HTERT RPE-1 (cell line): ENCODE measurements around the gene MAST4.
"Not testable (repeated sequence)": the region's sequence is repeated elsewhere in the genome, so short reads cannot be mapped to it uniquely, and the experiment has no call there.

Experiments used
- in situ Hi-C: fragments of 300-500 bp; cut with MboI; formaldehyde crosslinking; loops from 4 replicates; pipeline ENCODE4 v1.14.3; 2020; ENCODE audit warnings: low sequenced_read_pairs

Gene MAST4

DNA sequence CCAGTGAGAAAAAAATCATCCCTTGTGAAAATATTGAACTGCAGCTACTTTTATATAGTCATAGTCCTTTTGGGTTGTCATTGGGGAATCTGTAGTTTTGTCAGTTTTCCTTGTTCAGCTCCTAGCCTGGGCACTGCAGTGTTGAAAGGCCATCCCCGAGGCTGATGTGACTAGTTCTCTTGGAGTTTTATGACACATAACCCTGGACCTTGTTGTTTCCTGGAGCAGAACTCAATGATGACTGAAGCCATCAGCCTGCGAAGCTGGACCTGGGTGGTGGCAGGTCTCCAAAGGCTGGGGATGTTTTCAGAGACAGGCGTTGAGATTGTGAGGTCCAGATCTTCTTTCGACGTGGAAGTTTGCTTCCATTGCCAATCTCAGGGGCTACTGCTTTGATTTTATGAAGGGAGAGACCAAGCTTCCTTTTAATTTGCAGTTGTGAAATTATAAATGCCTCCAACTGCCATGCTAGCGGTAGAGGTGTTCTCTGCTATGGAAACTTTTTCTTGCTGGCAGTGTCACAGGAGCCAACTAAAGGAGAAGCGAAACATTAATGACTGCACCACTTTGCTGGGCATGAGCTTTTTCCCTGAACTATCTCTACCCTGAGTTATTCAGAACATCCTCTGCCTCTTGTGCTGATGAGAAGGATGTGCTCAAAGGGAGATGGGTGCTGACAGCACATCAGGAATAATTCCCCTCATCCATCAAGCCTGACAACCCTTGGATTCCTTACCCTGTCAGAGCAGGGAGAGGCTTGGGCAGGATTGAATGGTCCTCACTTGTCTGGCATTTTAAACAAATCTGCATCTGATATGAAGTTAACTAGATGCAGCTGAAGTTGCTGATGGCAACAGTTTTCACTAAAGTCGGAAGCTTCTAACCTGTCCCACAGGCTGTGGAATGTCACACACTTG, 209.6 kb downstream of the MAST4 start:
- in situ Hi-C loops = no loop called here

DNA sequence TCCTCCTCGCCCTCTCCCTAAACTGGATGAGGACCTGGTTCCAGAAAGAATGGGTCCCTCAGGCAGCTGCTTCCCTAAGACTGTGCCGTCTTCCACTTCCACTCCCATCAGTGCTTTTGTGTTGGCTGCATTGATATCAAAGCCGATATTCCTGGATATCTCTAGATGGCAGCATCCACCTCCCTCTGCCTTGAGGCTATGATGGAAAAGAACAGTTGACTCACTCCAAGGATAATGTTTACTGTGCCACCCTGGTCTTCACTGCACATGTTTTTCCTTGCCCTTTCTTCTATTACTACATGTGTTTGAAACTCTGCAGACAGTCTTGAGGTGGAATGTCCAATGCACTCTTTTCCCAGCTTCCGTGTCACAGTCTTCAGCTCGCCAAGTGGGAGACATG, 211.6 kb downstream of the MAST4 start:
- in situ Hi-C loops = no loop called here

DNA sequence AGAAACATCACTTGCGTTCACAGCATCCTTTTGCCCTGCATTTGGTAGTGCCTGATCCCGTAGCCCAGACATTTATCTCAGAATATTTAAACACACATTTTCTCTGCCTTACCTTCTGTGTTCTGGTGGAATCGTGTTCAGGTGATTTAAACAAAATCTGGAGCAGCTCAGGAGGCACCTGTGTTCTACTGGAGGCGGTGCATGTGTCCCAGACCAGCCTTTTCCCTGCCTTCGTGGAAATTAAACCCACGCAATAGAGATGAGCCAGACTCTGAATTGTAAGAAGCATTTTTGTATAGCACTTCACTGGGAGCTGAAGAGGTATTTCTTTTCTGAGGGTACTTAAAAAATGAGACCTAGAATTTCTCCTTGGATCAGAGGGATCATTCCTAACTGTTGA, 212.5 kb downstream of the MAST4 start:
- in situ Hi-C loops = no loop called here

DNA sequence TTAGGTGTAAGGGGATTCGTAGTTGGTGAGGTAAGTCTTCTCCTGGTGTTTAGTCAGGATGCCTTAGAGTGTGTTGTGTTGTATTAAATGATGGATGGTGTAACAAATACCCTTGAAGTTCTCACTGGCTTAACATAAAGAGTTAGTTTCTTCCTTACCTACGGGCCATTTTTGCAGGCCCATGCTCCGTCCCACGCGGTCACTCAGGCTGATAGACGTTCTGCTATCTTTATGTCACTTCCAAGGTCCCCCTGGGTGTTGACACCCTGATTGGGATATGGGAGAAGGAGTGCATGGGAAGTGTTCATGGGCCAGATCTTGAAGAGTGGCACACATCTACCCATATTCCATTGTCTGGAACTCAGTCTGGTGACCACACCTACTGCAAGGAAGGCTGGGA, 214.0 kb downstream of the MAST4 start:
- in situ Hi-C loops = no loop called here

DNA sequence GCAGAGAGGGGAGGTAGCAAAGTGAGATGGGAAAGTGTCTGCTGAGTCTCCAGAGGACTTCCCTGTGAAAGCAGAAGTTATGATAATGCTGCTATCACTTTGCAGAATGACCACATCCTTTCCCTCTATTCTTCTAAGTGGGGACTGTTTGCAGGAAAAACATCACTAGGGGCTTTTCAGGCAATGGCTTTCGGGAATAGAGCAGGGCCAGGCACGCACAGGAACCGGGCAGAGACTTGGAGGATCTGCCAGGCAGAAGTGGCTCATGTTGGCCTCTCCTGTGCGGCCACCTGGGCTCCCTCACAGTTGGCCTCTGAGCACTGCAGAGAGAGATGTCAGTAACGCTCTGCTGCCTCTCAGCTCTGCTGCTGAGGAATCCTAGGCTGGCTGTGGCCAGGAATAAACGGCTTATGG, 214.7 kb downstream of the MAST4 start:
- in situ Hi-C loops = no loop called here

DNA sequence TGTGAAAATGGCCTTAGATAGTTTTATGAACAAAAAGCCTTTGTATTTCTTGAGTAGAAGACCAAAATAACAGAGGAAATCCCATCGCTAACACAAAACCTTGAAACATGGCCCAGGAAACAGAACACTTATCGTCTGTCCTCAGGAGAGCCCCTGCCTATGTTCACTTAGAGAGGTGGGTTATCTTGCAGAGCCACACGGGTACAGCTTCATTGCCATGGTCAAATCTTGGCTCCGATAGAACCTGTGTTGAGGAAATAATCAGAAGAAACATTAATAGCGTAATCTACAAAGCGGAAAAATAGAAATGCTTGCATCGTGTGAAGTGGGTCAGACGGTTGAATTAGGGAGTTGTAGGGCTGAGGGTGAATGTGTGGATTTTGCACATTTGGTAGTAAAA, 216.1 kb downstream of the MAST4 start:
- in situ Hi-C loops = no loop called here

DNA sequence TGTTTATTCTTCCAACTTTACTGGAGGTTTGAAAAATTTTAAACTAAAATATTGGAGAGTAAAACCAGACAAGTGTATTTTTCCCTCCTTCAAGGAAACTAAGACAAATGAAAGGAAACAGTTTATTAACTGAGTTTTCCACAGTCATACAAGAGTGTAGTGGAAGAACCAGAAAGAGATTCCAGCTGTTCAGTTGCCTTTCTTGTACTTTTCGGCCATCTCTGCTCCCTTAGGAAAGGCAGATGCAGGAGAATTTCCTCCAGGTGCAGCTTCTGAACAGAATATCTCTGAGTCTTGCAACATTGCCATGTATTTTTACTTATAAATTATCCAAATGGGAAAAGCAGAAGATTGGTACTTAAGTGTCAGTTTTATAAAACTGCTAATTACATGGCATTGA, 217.1 kb downstream of the MAST4 start:
- in situ Hi-C loops = no loop called here

DNA sequence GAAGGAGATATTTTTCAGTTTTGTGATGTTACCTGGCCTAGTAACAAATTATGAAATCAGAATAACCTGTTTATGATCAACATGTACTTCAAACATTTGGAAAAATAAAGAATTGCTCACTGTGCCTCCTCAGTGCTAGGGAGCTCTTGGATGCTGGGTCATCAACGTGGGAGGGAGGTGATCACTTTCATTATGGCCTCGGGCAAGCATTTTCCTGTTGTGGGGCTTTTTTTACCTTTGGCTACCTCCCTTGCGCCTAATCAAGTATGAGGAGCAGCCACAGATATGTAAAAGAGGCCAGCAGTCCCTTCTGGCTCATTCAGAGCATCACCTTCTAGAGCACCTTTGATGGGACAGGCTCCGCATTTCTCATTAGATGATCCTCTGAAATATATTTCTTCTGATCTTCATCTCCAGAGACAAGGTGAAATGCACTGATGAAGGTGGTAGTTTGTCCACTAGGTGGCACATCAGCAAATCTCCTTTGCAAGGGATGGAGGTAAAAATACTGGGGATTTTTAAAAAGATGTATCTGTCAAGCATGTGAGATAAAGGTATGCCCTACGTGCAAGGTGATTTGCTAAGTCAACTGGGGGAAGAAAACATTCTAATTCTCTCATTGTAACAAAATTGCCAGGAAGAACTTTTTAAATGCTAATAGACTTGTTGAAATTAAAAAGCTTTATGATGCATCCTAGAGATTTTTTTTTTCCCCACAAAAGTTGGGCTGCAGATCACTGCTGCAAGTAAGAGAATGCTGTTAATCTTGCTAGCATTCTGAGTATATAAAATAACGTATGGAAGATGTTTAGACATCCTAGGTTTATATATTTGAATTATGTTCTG, 218.2 kb downstream of the MAST4 start:
- in situ Hi-C loops = no loop called here

DNA sequence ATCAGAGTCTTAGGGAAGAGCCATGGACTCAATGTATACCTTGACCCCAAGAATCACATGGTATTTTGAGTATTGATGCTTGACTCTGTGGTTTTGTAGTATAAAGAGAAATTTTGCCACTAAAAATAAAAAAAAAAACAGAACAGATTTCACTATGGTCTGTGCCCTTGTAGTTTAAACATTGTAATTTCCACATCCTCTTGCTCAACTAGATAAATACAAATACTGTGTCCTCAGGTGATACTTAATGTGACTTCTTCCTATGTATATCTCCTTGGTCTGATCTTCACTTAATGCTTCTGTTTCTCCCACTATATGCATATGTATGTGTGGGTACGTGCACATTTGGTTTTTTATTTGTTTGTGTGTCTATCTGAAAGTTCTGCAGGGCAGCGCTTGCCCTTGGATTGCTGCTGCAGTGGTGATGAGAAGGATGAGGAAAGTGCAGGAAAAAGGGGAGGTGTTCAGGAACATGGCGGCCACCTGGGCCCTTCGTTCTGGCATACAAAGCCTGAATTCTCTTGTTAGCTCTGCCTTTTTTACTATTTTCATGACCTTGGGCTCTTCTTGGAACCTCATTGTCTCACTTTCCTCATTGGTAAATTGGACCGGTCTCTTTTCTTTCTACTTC, 222.2 kb downstream of the MAST4 start:
- in situ Hi-C loops = no loop called here

DNA sequence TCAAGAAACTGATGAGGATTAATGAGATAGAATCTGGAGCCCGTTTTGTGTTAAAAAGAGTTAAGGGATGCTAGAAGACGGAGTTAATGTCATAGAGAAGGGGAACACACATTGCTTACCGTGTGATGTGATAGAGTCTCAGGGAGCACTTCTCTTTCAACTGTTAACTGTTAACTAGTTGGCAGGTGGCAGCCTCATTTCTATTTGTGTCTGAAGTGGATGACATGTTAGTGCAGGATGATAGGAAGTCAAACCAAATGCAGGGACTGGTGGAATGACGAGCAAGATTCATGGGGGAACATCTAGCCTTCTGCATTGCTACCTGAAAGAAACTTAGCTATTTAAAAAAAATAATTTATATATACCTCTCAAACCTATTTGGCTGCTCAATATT, 222.7 kb downstream of the MAST4 start:
- in situ Hi-C loops = no loop called here

DNA sequence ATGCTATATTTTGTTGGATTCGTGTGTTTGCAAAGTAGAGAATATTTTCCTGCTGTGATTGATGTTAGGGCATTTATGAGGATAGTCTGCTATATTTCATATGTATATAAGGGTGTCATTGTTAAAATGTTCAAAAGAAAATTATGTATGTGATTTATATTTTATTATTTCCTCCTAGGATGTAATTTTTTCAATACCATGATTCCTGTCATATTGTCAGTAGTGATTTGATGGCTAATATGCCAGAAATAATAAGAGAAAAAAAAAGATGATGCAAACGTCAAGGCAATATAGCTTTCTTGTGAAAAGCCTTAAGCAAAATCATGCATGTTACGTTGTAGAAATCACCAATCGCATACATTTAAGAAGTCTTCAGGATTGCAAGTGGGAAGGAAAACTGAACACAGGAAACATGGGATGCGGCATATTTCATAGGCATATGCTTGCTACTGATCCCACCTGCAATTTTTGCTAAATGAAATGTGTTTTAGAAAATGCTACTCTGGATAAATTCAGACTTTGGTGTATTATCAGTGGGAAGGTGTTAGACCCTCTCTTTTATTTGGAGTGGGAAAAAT, 224.5 kb downstream of the MAST4 start:
- in situ Hi-C loops = no loop called here

DNA sequence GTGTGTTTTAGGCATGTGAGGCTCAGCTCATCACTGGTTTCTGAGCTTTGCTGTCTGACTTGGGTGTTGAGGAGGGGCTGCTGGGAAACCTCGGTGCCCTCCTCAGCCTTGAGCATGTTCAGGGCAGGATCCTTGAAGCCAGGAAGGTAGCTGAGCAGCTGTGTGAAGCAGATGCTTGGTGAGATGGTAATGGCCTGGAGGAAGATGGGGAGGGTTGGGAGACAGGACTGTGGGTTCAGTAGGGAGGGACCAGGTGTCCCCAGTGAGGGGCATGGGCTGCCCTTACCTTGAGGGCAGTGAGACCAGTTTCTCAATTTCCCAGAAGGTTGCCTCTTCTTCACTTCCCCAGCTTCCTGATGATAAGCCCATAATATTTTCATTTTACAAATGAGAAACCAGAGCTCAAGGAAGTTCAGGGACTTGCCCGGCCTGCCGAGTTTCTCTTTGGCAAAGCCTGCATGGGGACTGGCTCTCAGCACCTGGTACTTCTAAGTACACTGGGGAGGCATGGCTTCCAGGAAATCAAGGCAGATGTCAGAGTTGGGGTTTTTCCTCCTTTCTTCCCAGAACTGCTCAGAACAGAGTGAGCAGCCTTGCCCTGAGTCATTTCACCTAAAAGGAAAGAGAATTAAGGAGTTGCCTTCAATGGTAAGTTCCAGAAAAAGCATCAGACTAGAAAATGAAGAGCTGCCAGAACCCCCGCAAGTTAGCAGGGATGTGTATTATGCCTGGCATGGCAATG, 225.7 kb downstream of the MAST4 start:
- in situ Hi-C loops = no loop called here

DNA sequence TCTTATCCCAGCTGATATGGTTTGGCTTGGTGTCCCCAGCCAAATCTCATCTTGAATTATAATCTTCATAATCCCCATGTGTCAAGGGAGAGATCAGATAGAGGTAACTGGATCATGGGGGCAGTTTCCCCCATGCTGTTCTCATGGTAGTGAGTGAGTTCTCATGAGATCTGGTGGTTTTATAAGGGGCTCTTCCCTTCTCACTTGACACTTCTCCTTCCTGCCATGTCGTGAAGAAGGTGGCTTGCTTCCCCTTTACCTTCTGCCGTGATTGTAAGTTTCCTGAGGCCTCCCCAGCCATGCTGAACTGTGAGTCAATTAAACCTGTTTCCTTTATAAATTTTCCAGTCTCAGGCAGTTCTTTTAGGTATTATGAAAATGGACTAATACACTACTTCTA, 226.7 kb downstream of the MAST4 start:
- in situ Hi-C loops = not testable (repeated sequence)

DNA sequence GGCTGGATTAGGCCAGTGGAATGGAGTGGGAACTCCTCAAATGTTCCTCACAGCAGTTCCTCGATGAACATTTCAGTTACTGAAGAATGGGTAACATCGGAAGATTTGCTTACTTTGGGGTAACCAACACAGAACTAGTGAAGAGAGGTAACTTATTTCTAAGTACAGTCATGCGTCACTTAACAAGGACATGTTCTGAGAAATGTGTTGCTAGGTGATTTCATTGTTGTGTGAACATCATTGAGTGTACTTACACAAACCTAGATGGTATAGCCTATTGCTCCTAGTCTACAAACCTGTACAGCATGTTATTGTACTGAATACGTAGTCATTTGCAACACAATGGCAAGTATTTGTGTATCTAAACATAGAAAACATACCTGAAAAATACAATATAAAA, 228.3 kb downstream of the MAST4 start:
- in situ Hi-C loops = no loop called here

DNA sequence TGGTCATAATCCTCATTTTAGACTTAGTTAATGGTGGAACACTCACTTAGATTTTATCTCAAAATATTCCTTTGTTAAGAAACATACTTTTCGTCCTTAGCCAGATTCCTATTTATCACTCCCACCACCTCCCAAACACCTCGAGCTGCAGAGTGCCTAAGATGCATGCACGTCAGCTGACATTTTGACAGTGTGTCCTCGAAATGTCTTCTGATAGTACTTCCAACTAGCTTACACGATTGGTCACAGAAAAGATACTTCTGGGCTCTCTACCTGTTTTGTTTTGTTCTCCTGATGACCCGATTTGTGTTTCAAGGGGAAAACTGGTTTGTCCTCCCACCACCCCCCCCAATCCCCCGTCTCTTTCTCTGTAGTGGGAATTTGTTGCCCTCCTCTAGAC, 230.1 kb downstream of the MAST4 start:
- in situ Hi-C loops = no loop called here

DNA sequence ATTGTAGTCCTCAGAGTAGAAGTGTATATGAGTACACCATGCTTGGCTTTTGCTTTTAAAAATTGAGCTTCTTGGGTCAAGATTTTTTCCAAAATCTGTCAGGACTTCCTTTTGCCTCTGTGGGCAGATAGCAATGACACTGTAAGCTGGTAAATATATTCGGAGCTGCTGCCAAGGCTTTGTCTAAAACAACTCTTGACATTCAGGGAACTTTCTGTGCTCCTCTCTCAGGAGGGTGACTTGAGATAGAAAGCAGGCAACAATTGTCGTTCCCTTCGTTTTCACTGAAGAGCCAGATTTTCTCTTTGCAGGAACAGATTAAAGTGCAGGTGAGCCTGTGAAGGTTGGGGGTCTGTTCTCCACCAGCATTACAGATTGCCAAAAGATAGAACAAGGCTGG, 230.5 kb downstream of the MAST4 start:
- in situ Hi-C loops = no loop called here

DNA sequence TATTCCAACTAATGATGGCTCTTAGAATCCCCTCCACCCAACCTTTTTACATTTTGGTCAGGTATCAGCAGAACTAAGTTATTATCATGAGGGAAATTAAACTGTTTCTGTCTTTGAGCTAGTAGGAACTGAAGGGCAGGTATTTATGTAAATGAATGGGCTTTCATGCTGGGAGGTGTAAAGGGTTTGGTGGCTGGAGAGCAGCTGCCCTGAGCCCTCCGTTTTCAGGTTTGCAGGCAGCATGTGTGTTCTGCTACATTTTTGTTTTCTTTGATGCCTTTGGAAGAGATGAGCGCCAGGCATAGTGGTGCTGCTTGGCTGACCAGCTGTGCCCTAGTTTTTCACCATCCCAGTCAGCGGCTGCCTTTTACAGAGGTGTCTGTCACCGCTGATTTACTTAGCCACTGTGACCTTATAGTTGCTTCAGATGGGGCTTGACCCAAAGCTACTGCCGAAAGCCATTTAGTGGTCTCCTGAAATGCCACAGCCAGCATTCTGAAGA, 231.9 kb downstream of the MAST4 start:
- in situ Hi-C loops = no loop called here

DNA sequence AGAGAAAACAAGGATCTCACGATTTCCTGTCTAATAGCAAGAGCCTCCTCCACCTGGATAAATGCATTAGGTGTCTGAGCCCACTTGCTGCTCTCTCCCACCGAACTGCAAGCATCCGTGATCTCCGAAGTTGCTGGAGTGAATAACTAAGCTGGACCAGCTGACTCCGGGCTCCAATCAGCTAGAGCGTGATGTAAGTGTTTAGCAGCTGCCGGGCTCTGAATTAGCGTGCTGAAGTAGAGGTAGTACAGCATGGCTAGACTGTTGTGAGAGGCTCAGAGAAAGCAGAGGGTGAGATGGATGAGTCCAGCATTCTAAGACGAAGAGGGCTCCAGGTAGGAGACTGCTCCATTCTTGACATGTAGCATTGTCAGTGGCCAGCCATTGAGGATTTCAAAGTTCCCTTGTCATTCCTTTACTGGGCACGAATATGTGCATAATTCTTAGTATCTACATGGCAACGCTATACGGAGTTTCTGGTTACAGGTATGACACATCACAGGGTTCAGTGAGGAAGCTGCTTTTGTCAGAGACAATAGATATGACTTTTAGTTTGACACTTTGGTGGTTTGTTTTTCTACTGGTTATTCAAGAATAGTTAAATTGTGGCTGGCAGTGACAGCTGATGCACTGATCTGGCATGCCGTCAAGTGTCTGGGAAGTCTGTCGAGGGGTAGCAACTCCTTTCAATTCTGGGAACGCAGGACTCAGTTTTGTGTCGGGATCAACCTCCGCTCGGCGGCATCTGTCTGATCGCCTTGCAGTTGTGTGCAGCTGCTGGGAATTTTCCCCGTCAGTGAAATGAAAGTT, 232.6 kb downstream of the MAST4 start:
- in situ Hi-C loops = no loop called here

DNA sequence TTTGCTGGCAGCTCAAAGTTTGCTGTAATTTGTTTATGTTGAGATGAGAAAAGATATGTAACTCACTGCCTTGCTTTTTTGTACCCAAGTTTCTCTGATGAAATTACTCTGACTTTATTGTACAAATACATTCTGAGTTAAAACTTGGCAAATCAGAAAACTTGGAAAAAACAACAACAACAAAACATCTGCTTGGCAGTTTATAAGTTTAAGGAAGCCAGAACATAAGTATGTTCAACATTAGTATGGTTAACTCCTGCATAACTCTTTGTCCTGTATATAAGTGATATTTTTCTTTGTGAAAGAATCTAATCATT, 233.1 kb downstream of the MAST4 start:
- in situ Hi-C loops = no loop called here

DNA sequence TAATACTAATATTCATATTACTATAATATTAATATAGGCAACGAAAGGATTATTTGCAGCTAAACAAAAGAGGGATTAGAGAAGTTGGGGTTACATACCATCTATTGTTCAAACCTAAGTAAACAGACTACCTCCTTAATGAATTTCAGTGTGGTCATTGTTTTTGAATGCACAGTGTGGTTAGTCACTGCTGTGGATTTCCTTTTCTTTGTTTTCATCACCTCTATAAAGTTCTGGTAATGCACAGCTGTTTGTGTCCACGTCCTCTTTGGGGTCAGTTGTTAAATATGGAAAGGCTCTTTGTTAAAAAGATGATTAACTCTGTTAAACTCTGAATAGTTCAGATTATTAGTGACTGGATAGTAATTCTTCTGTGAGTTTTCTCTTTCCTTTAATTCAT, 233.6 kb downstream of the MAST4 start:
- in situ Hi-C loops = no loop called here
